ENCODE results near the gene GLT1D1. TPM values are rescaled to one million over a fixed set of nuclear protein-coding genes. Genes with fewer than 3 reads are reported as not detected.

The GLT1D1 gene
- total and polyA plus RNA-seq, 8 donors = 1.0 to 17.6 (median 2.6) TPM

- H3K27me3 ChIP-seq = peaks cover 6 to 45% of the 10 kb centered on the region in 2 donors
- no peaks in the 10 kb centered on the region for H3K9me3 ChIP-seq
- intact Hi-C loops (cut with DNase I) = no loop called here
- no peak overlapping the region for H3K4me3 ChIP-seq
- no peaks in the 10 kb centered on the region for H3K36me3 ChIP-seq
- ATAC-seq (no peak), DNase-seq (no peak)
- H3K27ac ChIP-seq = peak overlapping the region in 1 of 2 donors; percentile 93
- peaks cover 0 to 24% of the 10 kb centered on the region in 2 donors for H3K4me1 ChIP-seq
- no peak for TF ChIP-seq CTCF (IDR thresholded peaks at IDR 0.05)
These were observed 2.9 kb downstream of the GLT1D1 start for GRCh38 chr12:128856035-128856790.

GRCh38 chr12:128856791-128857078, 3.5 kb downstream of the GLT1D1 start:
- Histone ChIP-seq H3K4me3 (no peak overlapping the region), H3K27ac (peak overlapping the region in 1 of 2 donors; percentile 93), H3K9me3 (no peaks in the 10 kb centered on the region), H3K4me1 (peaks cover 0 to 24% of the 10 kb centered on the region in 2 donors), H3K27me3 (peaks cover 6 to 39% of the 10 kb centered on the region in 2 donors), H3K36me3 (no peaks in the 10 kb centered on the region)
- TF ChIP-seq CTCF (IDR thresholded peaks at IDR 0.05) = no peak
- DNase-seq (no peak), ATAC-seq (no peak)
- intact Hi-C loops (cut with DNase I) = no loop called here

- H3K9me3 ChIP-seq = no peaks in the 10 kb centered on the region
- H3K4me3 ChIP-seq = no peak overlapping the region
- ATAC-seq = peak; percentile 39
- peaks cover 0 to 24% of the 10 kb centered on the region in 2 donors for H3K4me1 ChIP-seq
- intact Hi-C loops (cut with DNase I) = no loop called here
- no peak for TF ChIP-seq CTCF (IDR thresholded peaks at IDR 0.05)
- H3K27me3 ChIP-seq = peaks cover 6 to 35% of the 10 kb centered on the region in 2 donors
- H3K36me3 ChIP-seq = no peaks in the 10 kb centered on the region
- DNase-seq = no peak
- H3K27ac ChIP-seq = peak overlapping the region in 1 of 2 donors; percentile 93
These were observed 4.0 kb downstream of the GLT1D1 start for GRCh38 chr12:128857133-128857763.

- intact Hi-C loops (cut with DNase I) = no loop called here
- no peak overlapping the region for H3K27ac ChIP-seq
- H3K27me3 ChIP-seq = peaks cover 0 to 16% of the 10 kb centered on the region in 2 donors
- H3K4me3 ChIP-seq = no peak overlapping the region
- ATAC-seq (no peak), DNase-seq (no peak)
- H3K36me3 ChIP-seq = no peaks in the 10 kb centered on the region
- H3K9me3 ChIP-seq = no peaks in the 10 kb centered on the region
- TF ChIP-seq CTCF (IDR thresholded peaks at IDR 0.05) = no peak
- H3K4me1 ChIP-seq = peaks cover 0 to 24% of the 10 kb centered on the region in 2 donors
These were observed 6.0 kb downstream of the GLT1D1 start for GRCh38 chr12:128859311-128859710.

- no peak for ATAC-seq
- Histone ChIP-seq H3K27me3 (peaks cover 0 to 4% of the 10 kb centered on the region in 2 donors), H3K27ac (no peak overlapping the region), H3K4me3 (no peak overlapping the region), H3K36me3 (no peaks in the 10 kb centered on the region), H3K4me1 (peaks cover 0 to 17% of the 10 kb centered on the region in 2 donors), H3K9me3 (no peaks in the 10 kb centered on the region)
- no peak for TF ChIP-seq CTCF (IDR thresholded peaks at IDR 0.05)
- intact Hi-C loops (cut with DNase I) = no loop called here
- no peak for DNase-seq
These were observed 8.1 kb downstream of the GLT1D1 start for GRCh38 chr12:128861226-128862016.
